ENCODE measurements around the gene NXN. TPM values are rescaled to one million over a fixed set of nuclear protein-coding genes. Genes with fewer than 3 reads are reported as not detected.
"Not testable (repeated sequence)": the region's sequence is repeated elsewhere in the genome, so short reads cannot be mapped to it uniquely, and the experiment has no call there.

NXN gene
- total RNA-seq, 4 donors from 2014 or later: 39.6 to 103 (median 59.1) TPM

DNA sequence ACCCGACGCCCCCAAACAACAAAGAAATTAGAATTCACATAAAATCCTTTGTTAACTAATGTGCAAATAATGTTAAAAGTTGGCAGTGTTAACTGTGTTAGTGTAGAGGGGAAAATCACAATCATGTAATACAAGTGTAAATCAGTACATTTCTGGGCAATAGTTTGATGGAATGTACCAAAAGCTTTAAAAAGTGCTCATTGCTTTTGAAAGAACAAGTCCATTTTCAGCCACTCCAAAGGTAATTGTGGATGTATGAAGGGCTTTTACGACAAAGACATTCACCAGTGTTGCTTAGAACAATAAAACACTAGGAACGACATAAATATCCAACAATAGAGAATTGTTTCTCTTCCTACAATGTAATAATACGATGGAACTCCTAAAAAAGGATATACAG, 206.6 kb downstream of the NXN start:
- no peak overlapping the region for H3K4me3 ChIP-seq
- ATAC-seq: no peak
- TF ChIP-seq, protein P1, sequence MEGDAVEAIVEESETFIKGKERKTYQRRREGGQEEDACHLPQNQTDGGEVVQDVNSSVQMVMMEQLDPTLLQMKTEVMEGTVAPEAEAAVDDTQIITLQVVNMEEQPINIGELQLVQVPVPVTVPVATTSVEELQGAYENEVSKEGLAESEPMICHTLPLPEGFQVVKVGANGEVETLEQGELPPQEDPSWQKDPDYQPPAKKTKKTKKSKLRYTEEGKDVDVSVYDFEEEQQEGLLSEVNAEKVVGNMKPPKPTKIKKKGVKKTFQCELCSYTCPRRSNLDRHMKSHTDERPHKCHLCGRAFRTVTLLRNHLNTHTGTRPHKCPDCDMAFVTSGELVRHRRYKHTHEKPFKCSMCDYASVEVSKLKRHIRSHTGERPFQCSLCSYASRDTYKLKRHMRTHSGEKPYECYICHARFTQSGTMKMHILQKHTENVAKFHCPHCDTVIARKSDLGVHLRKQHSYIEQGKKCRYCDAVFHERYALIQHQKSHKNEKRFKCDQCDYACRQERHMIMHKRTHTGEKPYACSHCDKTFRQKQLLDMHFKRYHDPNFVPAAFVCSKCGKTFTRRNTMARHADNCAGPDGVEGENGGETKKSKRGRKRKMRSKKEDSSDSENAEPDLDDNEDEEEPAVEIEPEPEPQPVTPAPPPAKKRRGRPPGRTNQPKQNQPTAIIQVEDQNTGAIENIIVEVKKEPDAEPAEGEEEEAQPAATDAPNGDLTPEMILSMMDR (IDR thresholded peaks at IDR 0.05): no peak
- TF ChIP-seq EP300 (IDR thresholded peaks at IDR 0.05) (no peak), POLR2AphosphoS5 (IDR thresholded peaks at IDR 0.05) (no peak), POLR2A (IDR thresholded peaks at IDR 0.05) (no peak)
- no peaks in the 10 kb centered on the region for H3K27me3 ChIP-seq
- peaks cover 0 to 98% of the 10 kb centered on the region in 2 donors for H3K36me3 ChIP-seq
- 77 to 80% methylated on average over 4 to 5 of the region's 5 CpGs for WGBS, 2 donors (ENCODE audit: low coverage in 1 of 2)
- H3K4me1 ChIP-seq: no peaks in the 10 kb centered on the region
- no peak overlapping the region for H3K27ac ChIP-seq
- no peaks in the 10 kb centered on the region for H3K9me3 ChIP-seq

DNA sequence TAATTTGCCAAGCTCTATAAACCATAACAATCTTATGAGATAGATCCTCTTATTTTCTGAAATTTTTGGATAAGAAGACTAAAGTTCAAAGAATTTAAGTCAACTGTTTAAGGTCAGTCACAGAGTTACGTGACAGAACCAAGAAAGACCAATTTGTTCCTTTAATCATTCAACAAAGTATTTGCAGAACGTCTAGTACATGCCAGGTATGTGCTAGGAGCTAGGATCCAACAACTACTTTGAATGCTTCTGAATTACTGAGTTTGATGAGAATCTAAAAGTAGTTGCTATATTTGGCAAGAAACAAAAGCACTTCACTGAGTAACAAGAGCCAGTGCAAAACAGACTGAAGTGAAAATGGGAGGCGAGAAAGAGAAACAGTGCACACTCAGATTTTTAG, 212.5 kb downstream of the NXN start:
- Histone ChIP-seq H3K36me3 (peaks cover 0 to 99% of the 10 kb centered on the region in 2 donors), H3K4me1 (no peaks in the 10 kb centered on the region), H3K27me3 (no peaks in the 10 kb centered on the region), H3K27ac (peak overlapping the region; percentile 60 to 75 (median 70)), H3K4me3 (no peak overlapping the region), H3K9me3 (no peaks in the 10 kb centered on the region)
- ATAC-seq: peak; percentile 83
- TF ChIP-seq, protein P1 (IDR thresholded peaks at IDR 0.05): no peak
- no peak for TF ChIP-seq EP300 (IDR thresholded peaks at IDR 0.05)
- no peak for TF ChIP-seq POLR2A (IDR thresholded peaks at IDR 0.05)
- no peak for TF ChIP-seq POLR2AphosphoS5 (IDR thresholded peaks at IDR 0.05)
- WGBS, 2 donors (ENCODE audit: low coverage in 1 of 2): 43 to 50% methylated on average over 3 of the region's 3 CpGs

DNA sequence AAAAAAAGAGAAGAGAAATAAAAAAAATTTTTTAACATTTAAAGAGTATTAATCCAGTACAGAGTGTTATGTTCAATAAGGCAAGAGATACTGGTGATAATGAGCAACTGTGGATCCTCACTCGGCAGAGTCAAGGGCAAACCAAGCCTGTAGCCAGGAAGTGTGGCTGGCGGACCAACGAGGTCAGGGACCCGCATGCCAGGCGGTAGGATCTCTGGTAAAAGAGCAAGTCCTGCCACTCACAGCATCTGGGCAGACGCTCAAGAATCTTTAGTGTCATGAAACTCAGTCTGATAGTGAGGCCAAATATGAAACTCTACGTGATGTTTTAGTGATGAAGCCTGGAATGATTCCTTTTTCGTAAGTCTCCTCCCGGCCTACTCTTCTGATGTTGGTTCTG, 219.2 kb downstream of the NXN start:
- H3K27ac ChIP-seq: no peak overlapping the region
- H3K27me3 ChIP-seq: no peaks in the 10 kb centered on the region
- H3K4me1 ChIP-seq: no peaks in the 10 kb centered on the region
- H3K9me3 ChIP-seq: no peaks in the 10 kb centered on the region
- H3K4me3 ChIP-seq: no peak overlapping the region
- TF ChIP-seq, protein P1 (IDR thresholded peaks at IDR 0.05): no peak
- no peak for TF ChIP-seq EP300 (IDR thresholded peaks at IDR 0.05)
- no peak for TF ChIP-seq POLR2AphosphoS5 (IDR thresholded peaks at IDR 0.05)
- no peak for TF ChIP-seq POLR2A (IDR thresholded peaks at IDR 0.05)
- no peak for ATAC-seq
- WGBS, 2 donors (ENCODE audit: low coverage in 1 of 2): 87 to 88% methylated on average over 5 to 9 of the region's 9 CpGs
- peaks cover 0 to 90% of the 10 kb centered on the region in 2 donors for H3K36me3 ChIP-seq

DNA sequence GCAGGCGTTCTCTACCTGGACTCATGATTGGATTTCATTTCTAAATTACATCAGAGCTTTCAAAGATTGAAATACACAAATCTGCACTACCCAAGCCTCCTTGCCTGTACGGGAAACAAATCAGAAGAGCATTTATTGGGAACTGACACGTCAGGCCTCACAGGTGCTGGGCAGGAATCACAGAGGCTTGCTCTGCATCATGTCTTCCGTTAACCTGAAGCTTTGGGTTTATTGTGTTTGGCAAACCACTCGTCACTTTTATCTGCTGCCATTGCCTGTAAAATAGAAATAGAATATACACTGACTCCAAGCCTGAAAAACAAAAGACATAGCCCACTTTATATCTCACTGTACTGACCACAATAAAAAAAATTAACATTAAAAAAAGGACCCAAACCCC, 219.6 kb downstream of the NXN start:
- no peaks in the 10 kb centered on the region for H3K27me3 ChIP-seq
- no peak overlapping the region for H3K27ac ChIP-seq
- H3K4me3 ChIP-seq: no peak overlapping the region
- no peak for ATAC-seq
- 73 to 77% methylated on average over 4 of the region's 5 CpGs for WGBS, 2 donors (ENCODE audit: low coverage in 1 of 2)
- no peaks in the 10 kb centered on the region for H3K4me1 ChIP-seq
- peaks cover 0 to 86% of the 10 kb centered on the region in 2 donors for H3K36me3 ChIP-seq
- no peaks in the 10 kb centered on the region for H3K9me3 ChIP-seq
- TF ChIP-seq POLR2AphosphoS5 (IDR thresholded peaks at IDR 0.05): no peak
- TF ChIP-seq POLR2A (IDR thresholded peaks at IDR 0.05): no peak
- TF ChIP-seq, protein P1 (IDR thresholded peaks at IDR 0.05): no peak
- no peak for TF ChIP-seq EP300 (IDR thresholded peaks at IDR 0.05)

DNA sequence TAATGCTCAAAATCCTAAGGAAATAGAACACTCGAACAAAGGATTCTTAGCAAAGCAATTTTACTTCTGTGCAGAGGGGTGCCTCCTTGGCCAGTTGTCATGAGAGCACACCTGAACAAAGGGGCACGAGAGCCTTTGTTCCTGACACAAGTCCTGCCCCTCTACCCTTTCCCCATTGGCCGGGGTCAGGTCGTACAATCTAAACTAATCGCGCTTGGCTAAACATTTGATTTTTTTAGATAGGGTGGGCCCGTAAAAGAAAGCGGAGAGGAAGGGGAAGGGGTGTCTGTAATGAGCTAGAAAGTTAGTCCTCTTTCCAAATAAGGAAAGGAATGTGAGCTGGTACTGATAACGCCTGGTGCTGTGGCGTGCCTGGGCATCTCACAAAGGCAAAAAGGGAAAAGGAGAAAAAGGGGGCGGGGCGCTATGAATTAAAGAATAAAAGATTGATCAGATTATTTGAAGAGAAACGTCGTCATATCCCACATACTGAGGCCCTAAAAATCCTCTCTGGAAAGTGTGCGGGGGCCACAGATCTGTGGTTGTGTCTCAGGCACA, 223.5 kb downstream of the NXN start:
- 49 to 69% methylated on average over 3 to 15 of the region's 15 CpGs for WGBS, 2 donors (ENCODE audit: low coverage in 1 of 2)
- H3K9me3 ChIP-seq, H3K4me3 ChIP-seq, H3K27me3 ChIP-seq, H3K4me1 ChIP-seq, ATAC-seq: not testable (repeated sequence)
- peak overlapping the region in 2 of 4 donors; percentile 19 to 43 for H3K27ac ChIP-seq
- H3K36me3 ChIP-seq: peaks cover 0 to 49% of the 10 kb centered on the region in 2 donors

DNA sequence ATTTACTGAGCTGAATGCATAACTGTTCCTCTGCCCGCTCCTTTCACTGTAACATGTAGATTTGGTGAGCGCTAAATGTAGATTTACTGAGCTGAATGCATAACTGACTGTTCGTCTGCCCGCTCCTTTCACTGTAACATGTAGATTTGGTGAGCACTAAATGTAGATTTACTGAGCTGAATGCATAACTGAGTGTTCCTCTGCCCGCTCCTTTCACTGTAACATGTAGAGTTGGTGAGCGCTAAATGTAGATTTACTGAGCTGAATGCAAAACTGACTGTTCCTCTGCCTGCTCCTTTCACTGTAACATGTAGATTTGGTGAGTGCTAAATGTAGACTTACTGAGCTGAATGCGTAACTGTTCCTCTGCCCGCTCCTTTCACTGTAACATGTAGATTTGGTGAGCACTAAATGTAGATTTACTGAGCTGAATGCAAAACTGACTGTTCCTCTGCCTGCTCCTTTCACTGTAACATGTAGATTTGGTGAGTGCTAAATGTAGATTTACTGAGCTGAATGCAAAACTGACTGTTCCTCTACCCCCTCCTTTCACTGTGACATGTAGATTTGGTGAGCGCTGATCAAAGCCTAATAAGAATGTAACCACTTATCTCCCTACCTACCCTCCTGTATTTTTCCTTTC, 224.1 kb downstream of the NXN start:
- WGBS, 2 donors (ENCODE audit: low coverage in 1 of 2): 91 to 95% methylated on average over 5 to 9 of the region's 9 CpGs
- Histone ChIP-seq H3K27ac (peak overlapping the region in 1 of 4 donors; percentile 43), H3K4me1 (peaks cover 0 to 14% (median 0%) of the 10 kb centered on the region in 3 donors), H3K36me3 (peaks cover 0 to 42% of the 10 kb centered on the region in 2 donors)
- H3K27me3 ChIP-seq, H3K4me3 ChIP-seq, H3K9me3 ChIP-seq, ATAC-seq: not testable (repeated sequence)

All from gastroesophageal sphincter (tissue), 4 donors.